Liver (tissue), 9 donors: ENCODE data around the gene VPS35L. TPM values are rescaled to one million over a fixed set of nuclear protein-coding genes. Genes with fewer than 3 reads are reported as not detected.

Experiments used
- DNase-seq: peaks from one replicate; pipeline ENCODE4 v3.0.0-alpha.2; 2017; ENCODE audit warnings: low spot score
- H3K27ac ChIP-seq, 2 donors: one replicate each; pipeline ENCODE4 v1.7.0; 2013; ENCODE audit warnings: inconsistent platforms in 2 of 2, low read length in 2 of 2, control low read depth in 1 of 2, low read depth in 1 of 2, mild to moderate bottlenecking in 1 of 2
- H3K27me3 ChIP-seq, 4 donors: one replicate each; pipeline versions ENCODE4 v1.6.1 to v1.7.0; 2013; ENCODE audit warnings: low read length in 3 of 4, inconsistent platforms in 1 of 4, mild to moderate bottlenecking in 1 of 4, moderate library complexity in 1 of 4; ENCODE audit not compliant: control insufficient read depth in 4 of 4, insufficient read depth in 4 of 4
- H3K36me3 ChIP-seq, 4 donors: one replicate each; pipeline versions ENCODE4 v1.6.1 to v1.7.0; 2013; ENCODE audit warnings: low read length in 3 of 4, mild to moderate bottlenecking in 3 of 4, low read depth in 1 of 4, moderate library complexity in 1 of 4; ENCODE audit not compliant: control insufficient read depth in 4 of 4, insufficient read depth in 3 of 4
- H3K4me1 ChIP-seq, 4 donors: one replicate each; pipeline versions ENCODE4 v1.6.1 to v1.7.0; 2013; ENCODE audit warnings: low read length in 3 of 4, mild to moderate bottlenecking in 3 of 4, moderate library complexity in 1 of 4; ENCODE audit not compliant: control insufficient read depth in 4 of 4, insufficient read depth in 4 of 4
- H3K4me3 ChIP-seq, 3 donors: one replicate each; pipeline versions ENCODE4 v1.6.1 to v1.7.0; 2013; ENCODE audit warnings: low read length in 3 of 3, control low read depth in 1 of 3, low read depth in 1 of 3, mild to moderate bottlenecking in 1 of 3
- H3K9ac ChIP-seq, 2 donors: one replicate each; pipeline ENCODE4 v1.7.0; 2013; ENCODE audit warnings: low read length in 2 of 2, mild to moderate bottlenecking in 2 of 2, moderate library complexity in 2 of 2, control low read depth in 1 of 2, low read depth in 1 of 2
- H3K9me3 ChIP-seq, 4 donors: one replicate each; pipeline versions ENCODE4 v1.6.1 to v1.7.0; 2013; ENCODE audit warnings: low read length in 3 of 4; ENCODE audit not compliant: control insufficient read depth in 4 of 4
- ATF3 ChIP-seq: IDR thresholded peaks from 2 replicates; pipeline ENCODE4 v1.6.1; 2016; ENCODE audit warnings: antibody characterized with exemption
- CTCF ChIP-seq: fragments of 150-350 bp; IDR thresholded peaks from 2 replicates; pipeline ENCODE4 v1.5.1; 2017; ENCODE audit warnings: improper control_type of control experiment, low read depth, low read length; ENCODE audit not compliant: missing input control
- EGR1 ChIP-seq, 2 donors: IDR thresholded peaks; 2 replicates each; pipeline ENCODE4 v1.6.1; 2016 to 2018; ENCODE audit warnings: antibody characterized with exemption in 2 of 2, low read depth in 2 of 2
- FOXA1 ChIP-seq: IDR thresholded peaks from 2 replicates; pipeline ENCODE4 v1.6.1; 2016; ENCODE audit warnings: antibody characterized with exemption
- FOXA2 ChIP-seq: IDR thresholded peaks from 2 replicates; pipeline ENCODE4 v1.6.1; 2016; ENCODE audit warnings: antibody characterized with exemption
- GABPA ChIP-seq, 2 donors: IDR thresholded peaks in 1 of 2; conservative IDR thresholded peaks in 1 of 2; 2 replicates each; pipeline ENCODE4 v1.6.1; 2016; ENCODE audit warnings: antibody characterized with exemption in 2 of 2, mild to moderate bottlenecking in 1 of 2, moderate library complexity in 1 of 2
- HNF4A ChIP-seq, 2 donors: conservative IDR thresholded peaks; 2 replicates each; pipeline ENCODE4 v1.6.1; 2016; ENCODE audit warnings: antibody characterized with exemption in 2 of 2, mild to moderate bottlenecking in 2 of 2
- HNF4G ChIP-seq: IDR thresholded peaks from 2 replicates; pipeline ENCODE4 v1.6.1; 2016; ENCODE audit warnings: antibody characterized with exemption
- JUND ChIP-seq, 2 donors: IDR thresholded peaks; 2 replicates each; pipeline ENCODE4 v1.6.1; 2016; ENCODE audit warnings: antibody characterized with exemption in 2 of 2
- MAX ChIP-seq: IDR thresholded peaks from 2 replicates; pipeline ENCODE4 v1.6.1; 2016; ENCODE audit warnings: antibody characterized with exemption
- NR2F2 ChIP-seq: IDR thresholded peaks from 2 replicates; pipeline ENCODE4 v1.6.1; 2016; ENCODE audit warnings: antibody characterized with exemption
- RAD21 ChIP-seq, 2 donors: IDR thresholded peaks; 2 replicates each; pipeline ENCODE4 v1.6.1; 2016; ENCODE audit warnings: antibody characterized with exemption in 2 of 2, mild to moderate bottlenecking in 2 of 2
- REST ChIP-seq: IDR thresholded peaks from 2 replicates; pipeline ENCODE4 v1.6.1; 2016; ENCODE audit warnings: antibody characterized with exemption, mild to moderate bottlenecking
- RXRA ChIP-seq, 2 donors: IDR thresholded peaks; 2 replicates each; pipeline ENCODE4 v1.6.1; 2017 to 2018; ENCODE audit warnings: antibody characterized with exemption in 2 of 2, mild to moderate bottlenecking in 1 of 2
- SP1 ChIP-seq: IDR thresholded peaks from 2 replicates; pipeline ENCODE4 v1.6.1; 2018; ENCODE audit warnings: antibody characterized with exemption, mild to moderate bottlenecking
- TAF1 ChIP-seq: conservative IDR thresholded peaks from 2 replicates; pipeline ENCODE4 v1.6.1; 2016; ENCODE audit warnings: antibody characterized with exemption, mild to moderate bottlenecking
- YY1 ChIP-seq: IDR thresholded peaks from 2 replicates; pipeline ENCODE4 v1.6.1; 2016; ENCODE audit warnings: antibody characterized with exemption, mild to moderate bottlenecking
- ZBTB33 ChIP-seq: IDR thresholded peaks from 2 replicates; pipeline ENCODE4 v1.6.1; 2016; ENCODE audit warnings: antibody characterized with exemption
- WGBS: extraction: QIAGEN DNeasy Blood & Tissue Kit; methylation state at CpG from one replicate; pipeline ENCODE4 v1.1.7; 2013; 5-methylcytosine and 5-hydroxymethylcytosine counted together
- polyA plus RNA-seq, 2 donors: library from polyadenylated mRNA; stranded (reverse) in 1 of 2; unstranded in 1 of 2; fragments of 200-250 nt in 1 of 2; fragments of >200 nt in 1 of 2; fragmentation: Nextera tagmentation in 1 of 2; extraction: Ambion mirVana in 1 of 2; gene quantifications; one replicate each; pipeline versions ENCODE4 v1.2.1 to v1.2.3, GENCODE V29; 2013 to 2015
- total RNA-seq, 2 donors: library from RNA; depleted of rRNA; stranded (reverse); fragments of >200 nt; gene quantifications; one replicate each; pipeline ENCODE4 v1.2.3, GENCODE V29; 2014
- donor health status: healthy.
- donor health status: healthy.
- donor health status: healthy.
- donor health status: healthy.
- donor health status: healthy.

Gene VPS35L
- total and polyA plus RNA-seq, 4 donors, result 10.5 to 18.2 (median 15.1) TPM

GRCh38 chr16:19523559-19524355 lies 31.7 kb upstream of the VPS35L start, which contains the start of gene CCP110:
TSS of gene CCP110 (plus strand) at chr16:19523942. CDS start at chr16:19527882, 3,940 bp downstream.
- WGBS, result 1% methylated on average over 51 of the region's 51 CpGs

More at GRCh38 chr16:19523559-19524355, 31.7 kb upstream of the VPS35L start, which contains the start of gene CCP110:
- Histone ChIP-seq H3K4me3 (peak within 1 kb of the TSS; percentile 85 to 100 (median 92)), H3K36me3 (peaks cover 2 to 9% (median 4%) of the 10 kb centered on the region in 4 donors), H3K9me3 (no peaks in the 10 kb centered on the region), H3K27me3 (no peaks in the 10 kb centered on the region), H3K9ac (peak within 1 kb of the TSS; percentile 32 to 72), H3K4me1 (peaks cover 0 to 20% (median 17%) of the 10 kb centered on the region in 4 donors), H3K27ac (peak within 1 kb of the TSS; percentile 54 to 67)
- DNase-seq, result peak; percentile 92
- no peak for TF ChIP-seq EGR1 (IDR thresholded peaks at IDR 0.05; ENCODE audit: low read depth in 2 of 2)
- peak; percentile 96 for TF ChIP-seq YY1
- peak; percentile 26 for TF ChIP-seq TAF1
- no peak for TF ChIP-seq NR2F2
- no peak for TF ChIP-seq JUND (IDR thresholded peaks at IDR 0.05)
- no peak for TF ChIP-seq ATF3
- no peak for TF ChIP-seq FOXA1
- TF ChIP-seq SP1, result peak; percentile 65
- peak in 1 of 2 donors; percentile 10 for TF ChIP-seq RAD21 (IDR thresholded peaks at IDR 0.05)
- TF ChIP-seq HNF4A (conservative IDR thresholded peaks at IDR 0.05), result no peak
- no peak for TF ChIP-seq HNF4G
- peak; percentile 69 to 91 for TF ChIP-seq GABPA (IDR thresholded peaks at IDR 0.05 in 1 of 2, conservative IDR thresholded peaks at IDR 0.05 in 1 of 2)
- peak; percentile 68 for TF ChIP-seq MAX
- no peak for TF ChIP-seq CTCF
- no peak for TF ChIP-seq FOXA2
- no peak for TF ChIP-seq REST
- peak in 1 of 2 donors; percentile 18 for TF ChIP-seq RXRA (IDR thresholded peaks at IDR 0.05)
- peak; percentile 45 for TF ChIP-seq ZBTB33
